Body of pancreas (tissue), 4 donors: ENCODE measurements around the gene AGO3.

Experiments used
- CTCF ChIP-seq, 7 experiments: fragments of 450-650 bp in 4 of 7; fragments of 200-600 bp in 3 of 7; sonication (generic) in 3 of 7; IDR thresholded peaks; one replicate each; pipeline ENCODE4 v1.5.1; 2016 to 2019; ENCODE audit warnings: antibody characterized with exemption in 7 of 7
- POLR2A ChIP-seq, 3 donors: fragments of 450-650 bp; IDR thresholded peaks; one replicate each; pipeline ENCODE4 v1.6.1; 2016; ENCODE audit warnings: antibody characterized with exemption in 3 of 3, mild to moderate bottlenecking in 2 of 3

- TF ChIP-seq POLR2A (IDR thresholded peaks at IDR 0.05) (no peak), CTCF (IDR thresholded peaks at IDR 0.05) (no peak)
Observed at GRCh38 chr1:36067871-36068270, 137.0 kb downstream of the AGO3 start.
